LNCAP (cell line): ENCODE data around the gene SPATA13.

Experiments used
- CTCF ChIP-seq: fragments of 450-650 bp; IDR thresholded peaks from 2 replicates; pipeline ENCODE4 v1.5.1; 2017; ENCODE audit warnings: mild to moderate bottlenecking

SPATA13 gene

GRCh38 chr13:24290280-24290932 lies 129.9 kb downstream of the SPATA13 start:
- TF ChIP-seq CTCF, result no peak

- TF ChIP-seq CTCF, result no peak
Measured at GRCh38 chr13:24292481-24292880, 132.0 kb downstream of the SPATA13 start.

- TF ChIP-seq CTCF, result no peak
Measured at GRCh38 chr13:24293746-24294145, 133.2 kb downstream of the SPATA13 start.

- no peak for TF ChIP-seq CTCF
Measured at GRCh38 chr13:24299488-24300114, 139.1 kb downstream of the SPATA13 start.

- TF ChIP-seq CTCF, result no peak
Measured at GRCh38 chr13:24301434-24301833, 140.9 kb downstream of the SPATA13 start.

GRCh38 chr13:24301911-24302310 lies 141.4 kb downstream of the SPATA13 start:
- TF ChIP-seq CTCF, result no peak

- no peak for TF ChIP-seq CTCF
Measured at GRCh38 chr13:24304620-24305019, 144.1 kb downstream of the SPATA13 start.
